SK-N-SH (cell line): ENCODE results near the gene KLHL33. TPM values are rescaled to one million over a fixed set of nuclear protein-coding genes. Genes with fewer than 3 reads are reported as not detected.

ENCODE experiments used
- CTCF ChIA-PET: fragments of 300-600, 350-600 bp; formaldehyde crosslinking; extraction: SDS; loops from one replicate; lab custom pipeline; 2021; lab: Yijun Ruan, JAX
- POLR2A ChIA-PET: fragments of 350-600 bp; sonication (Branson Sonifier 250); formaldehyde crosslinking; extraction: SDS; loops from one replicate; lab custom pipeline; 2020; ENCODE audit warnings: antibody characterized with exemption, inconsistent platforms; lab: Yijun Ruan, JAX
- DNase-seq: peaks from one replicate; pipeline ENCODE4 v3.0.0; 2012
- H2AFZ ChIP-seq: fragments of 200-600 bp; sonication (generic); 2 replicates; pipeline ENCODE4 v1.8.1; 2016; ENCODE audit warnings: antibody characterized with exemption, mild to moderate bottlenecking, low read depth
- H3F3A ChIP-seq: fragments of 200-600 bp; sonication (generic); replicated peaks from 2 replicates; pipeline ENCODE3; 2016; ENCODE audit warnings: antibody characterized with exemption, mild to moderate bottlenecking; ENCODE audit not compliant: insufficient read depth
- H3K27ac ChIP-seq, 2 experiments: fragments of 200-500 bp in 1 of 2; fragments of 200-600 bp in 1 of 2; sonication (Bioruptor generic) in 1 of 2; sonication (generic), shearing (Covaris generic) in 1 of 2; 2 replicates each; pipeline versions ENCODE4 v1.5.1 to v1.6.1; 2014 to 2016; ENCODE audit warnings: low read depth in 2 of 2, inconsistent platforms in 1 of 2, low read length in 1 of 2, mild to moderate bottlenecking in 1 of 2, mixed read lengths in 1 of 2
- H3K27me3 ChIP-seq: fragments of 200-600 bp; sonication (generic), shearing (Covaris generic); 2 replicates; pipeline ENCODE4 v1.6.1; 2016; ENCODE audit warnings: mixed run types; ENCODE audit not compliant: insufficient read depth
- H3K36me3 ChIP-seq, 2 experiments: fragments of 200-500 bp in 1 of 2; fragments of 200-600 bp in 1 of 2; sonication (Bioruptor generic) in 1 of 2; sonication (generic) in 1 of 2; replicated peaks in 1 of 2; 2 replicates each; pipeline versions ENCODE3 to v1.5.1; 2014 to 2016; ENCODE audit warnings: low read length in 1 of 2, mild to moderate bottlenecking in 1 of 2; ENCODE audit not compliant: insufficient read depth in 2 of 2, control insufficient read depth in 1 of 2
- H3K4me1 ChIP-seq, 2 experiments: fragments of 200-500 bp in 1 of 2; fragments of 200-600 bp in 1 of 2; sonication (Bioruptor generic) in 1 of 2; sonication (generic), shearing (Covaris generic) in 1 of 2; 2 replicates each; pipeline versions ENCODE4 v1.5.1 to v1.6.1; 2014 to 2016; ENCODE audit warnings: low read depth in 1 of 2, low read length in 1 of 2, mixed run types in 1 of 2; ENCODE audit not compliant: insufficient read depth in 2 of 2, control insufficient read depth in 1 of 2
- H3K4me2 ChIP-seq: fragments of 200-600 bp; sonication (generic), shearing (Covaris generic); 2 replicates; pipeline ENCODE4 v1.6.1; 2017; ENCODE audit warnings: mixed run types
- H3K4me3 ChIP-seq, 2 experiments: fragments of 200-500 bp in 1 of 2; fragments of 200-600 bp in 1 of 2; sonication (Bioruptor generic) in 1 of 2; sonication (generic), shearing (Covaris generic) in 1 of 2; 2 replicates each; pipeline versions ENCODE4 v1.5.1 to v1.8.1; 2014 to 2016; ENCODE audit warnings: low read depth in 2 of 2, inconsistent platforms in 1 of 2, low read length in 1 of 2, mild to moderate bottlenecking in 1 of 2, mixed read lengths in 1 of 2, moderate library complexity in 1 of 2
- H3K79me2 ChIP-seq: fragments of 200-600 bp; sonication (generic); 2 replicates; pipeline ENCODE4 v1.8.1; 2017; ENCODE audit warnings: mild to moderate bottlenecking; ENCODE audit not compliant: insufficient read depth
- H3K9ac ChIP-seq: fragments of 200-600 bp; sonication (generic); 2 replicates; pipeline ENCODE4 v1.6.1; 2017; ENCODE audit warnings: mixed run types
- H3K9me2 ChIP-seq: fragments of 200-600 bp; sonication (generic); 2 replicates; pipeline ENCODE4 v1.6.1; 2017; ENCODE audit warnings: mixed run types
- H3K9me3 ChIP-seq: fragments of 200-600 bp; sonication (generic); 2 replicates; pipeline ENCODE4 v1.6.1; 2017; ENCODE audit warnings: mixed run types, mild to moderate bottlenecking, moderate library complexity
- H4K20me1 ChIP-seq: fragments of 200-600 bp; sonication (generic); 2 replicates; pipeline ENCODE4 v1.6.1; 2017; ENCODE audit warnings: mild to moderate bottlenecking, mixed run types; ENCODE audit not compliant: insufficient read depth
- CTCF ChIP-seq: fragments of 200-600 bp; sonication (generic); IDR thresholded peaks from 2 replicates; pipeline ENCODE4 v1.6.1; 2017; ENCODE audit warnings: antibody characterized with exemption, mild to moderate bottlenecking, moderate library complexity
- ELF1 ChIP-seq: IDR thresholded peaks from 2 replicates; pipeline ENCODE4 v1.4.0; 2012
- EZH2phosphoT487 ChIP-seq: fragments of 200-600 bp; sonication (generic); IDR thresholded peaks from 2 replicates; pipeline ENCODE4 v1.6.1; 2017; ENCODE audit warnings: low read depth, mixed run types, mild to moderate bottlenecking, antibody characterized with exemption, moderate library complexity, borderline replicate concordance
- FOXJ3 ChIP-seq: sonication (generic); formaldehyde crosslinking; IDR thresholded peaks from 2 replicates; pipeline ENCODE4 v1.5.1; 2020; ENCODE audit warnings: mild to moderate bottlenecking, missing genetic modification reagents
- JUND ChIP-seq: IDR thresholded peaks from 2 replicates; pipeline ENCODE4 v1.4.0; 2012
- NRF1 ChIP-seq: IDR thresholded peaks from 2 replicates; pipeline ENCODE4 v1.6.1; 2012; ENCODE audit warnings: low read depth, mild to moderate bottlenecking, low read length
- PBX3 ChIP-seq: IDR thresholded peaks from 2 replicates; pipeline ENCODE4; 2012
- POLR2AphosphoS5 ChIP-seq: IDR thresholded peaks from 2 replicates; pipeline ENCODE4 v1.6.1; 2012; ENCODE audit warnings: low read depth, low read length
- RAD21 ChIP-seq: IDR thresholded peaks from 2 replicates; pipeline ENCODE4 v1.6.1; 2012; ENCODE audit warnings: mild to moderate bottlenecking, low read length
- RFX5 ChIP-seq: IDR thresholded peaks from 2 replicates; pipeline ENCODE4 v1.6.1; 2012; ENCODE audit warnings: mild to moderate bottlenecking, improper control_type of control experiment, low read length
- SIN3A ChIP-seq: IDR thresholded peaks from 2 replicates; pipeline ENCODE4 v1.6.1; 2012; ENCODE audit warnings: low read depth, mild to moderate bottlenecking, low read length, moderate library complexity, borderline replicate concordance
- TCF12 ChIP-seq: IDR thresholded peaks from 2 replicates; pipeline ENCODE4 v1.4.0; 2012
- TEAD4 ChIP-seq: IDR thresholded peaks from 2 replicates; pipeline ENCODE4 v1.4.0; 2012; ENCODE audit warnings: mild to moderate bottlenecking, borderline replicate concordance; ENCODE audit not compliant: insufficient read depth
- USF1 ChIP-seq: IDR thresholded peaks from 2 replicates; pipeline ENCODE4 v1.4.0; 2012; ENCODE audit warnings: low read depth, borderline replicate concordance
- ZBTB33 ChIP-seq: IDR thresholded peaks from 2 replicates; pipeline ENCODE4 v1.4.0; 2012; ENCODE audit warnings: low read depth, borderline replicate concordance
- WGBS: methylation state at CpG from one replicate; pipeline ENCODE4 v1.1.6; 2017; ENCODE audit warnings: low lambda C conversion rate; 5-methylcytosine and 5-hydroxymethylcytosine counted together
- polyA plus RNA-seq, 3 experiments: library from polyadenylated mRNA; depleted of rRNA; stranded (reverse); fragments of >200 nt; gene quantifications; 2 replicates each; pipeline ENCODE4 v1.2.3, GENCODE V29; 2012

Gene KLHL33
- polyA plus RNA-seq, 1 of the 3 experiments (the other 2 are of a cell fraction): not detected

- WGBS: 93% methylated on average over 10 of the region's 13 CpGs
- peaks cover 41 to 52% of the 10 kb centered on the region in 2 experiments for H3K36me3 ChIP-seq
- peaks cover 17% of the 10 kb centered on the region for H3F3A ChIP-seq
- no peak overlapping the region for H2AFZ ChIP-seq
- no peak overlapping the region; a peak in 1 of 4 replicates for H3K4me3 ChIP-seq
- TF ChIP-seq EZH2phosphoT487 (no peak), SIN3A (no peak), POLR2AphosphoS5 (no peak), PBX3 (no peak), USF1 (no peak), TEAD4 (no peak), ELF1 (no peak), CTCF (no peak), RAD21 (no peak), FOXJ3 (CRISPR knock-in tag) (no peak), NRF1 (no peak), TCF12 (no peak), RFX5 (no peak), JUND (no peak), ZBTB33 (no peak)
- no peak for DNase-seq
- H3K79me2 ChIP-seq: peaks cover 64% of the 10 kb centered on the region
- CTCF ChIA-PET: no interaction called here
- no peaks in the 10 kb centered on the region for H4K20me1 ChIP-seq
- H3K9me2 ChIP-seq: no peaks in the 10 kb centered on the region
- POLR2A ChIA-PET: interaction anchor here (3.0 kb wide), 1 partner anchor 13 kb away, joined by 35 read pairs; the partner anchor contains the start of gene PNP
- no peaks in the 10 kb centered on the region for H3K9me3 ChIP-seq
- H3K27ac ChIP-seq: peak overlapping the region in 1 of 2 experiments; percentile 92; a peak in 2 of 4 replicates
- peak overlapping the region; percentile 96; the same call in 1 of the 2 replicates for H3K4me2 ChIP-seq
- H3K27me3 ChIP-seq: no peaks in the 10 kb centered on the region
- H3K4me1 ChIP-seq: peaks cover 13 to 16% of the 10 kb centered on the region in 2 experiments; a peak in 3 of 4 replicates
- H3K9ac ChIP-seq: no peak overlapping the region
These were observed 21.0 kb upstream of the KLHL33 start for GRCh38 chr14:20456971-20457370.
